Panc1 (cell line): Measurements from ENCODE around the gene GREB1L.

Experiments
- CTCF ChIP-seq: fragments of 450-650 bp; IDR thresholded peaks from 2 replicates; pipeline ENCODE4 v1.5.1; 2017; ENCODE audit warnings: mild to moderate bottlenecking
- POLR2AphosphoS5 ChIP-seq: IDR thresholded peaks from 2 replicates; pipeline ENCODE4 v1.6.1; 2012; ENCODE audit warnings: mild to moderate bottlenecking, low read depth, low read length, moderate library complexity
- REST ChIP-seq, 2 experiments: IDR thresholded peaks; 2 replicates each; pipeline ENCODE4 v1.6.1; 2011 to 2012; ENCODE audit warnings: low read depth in 2 of 2, control low read depth in 1 of 2, low read length in 1 of 2, mild to moderate bottlenecking in 1 of 2, moderate library complexity in 1 of 2; ENCODE audit not compliant: insufficient read depth in 1 of 2
- SIN3A ChIP-seq: IDR thresholded peaks from 2 replicates; pipeline ENCODE4 v1.6.1; 2012; ENCODE audit warnings: low read depth, mild to moderate bottlenecking, low read length, moderate library complexity, borderline replicate concordance; ENCODE audit not compliant: insufficient read depth

GRCh38 chr18:21513741-21514140 is 271.7 kb downstream of the GREB1L start:
- TF ChIP-seq CTCF = no peak
- no peak for TF ChIP-seq POLR2AphosphoS5
- TF ChIP-seq REST (IDR thresholded peaks at IDR 0.05; ENCODE audit: insufficient read depth in 1 of 2, low read depth in 2 of 2, low read length in 1 of 2) = no peak
- no peak for TF ChIP-seq SIN3A
